ENCODE measurements around the gene PTPA. TPM values are rescaled to one million over a fixed set of nuclear protein-coding genes. Genes with fewer than 3 reads are reported as not detected.

Gene PTPA
- total RNA-seq, 1 experiment from 2014 or later, result 122 TPM

DNA sequence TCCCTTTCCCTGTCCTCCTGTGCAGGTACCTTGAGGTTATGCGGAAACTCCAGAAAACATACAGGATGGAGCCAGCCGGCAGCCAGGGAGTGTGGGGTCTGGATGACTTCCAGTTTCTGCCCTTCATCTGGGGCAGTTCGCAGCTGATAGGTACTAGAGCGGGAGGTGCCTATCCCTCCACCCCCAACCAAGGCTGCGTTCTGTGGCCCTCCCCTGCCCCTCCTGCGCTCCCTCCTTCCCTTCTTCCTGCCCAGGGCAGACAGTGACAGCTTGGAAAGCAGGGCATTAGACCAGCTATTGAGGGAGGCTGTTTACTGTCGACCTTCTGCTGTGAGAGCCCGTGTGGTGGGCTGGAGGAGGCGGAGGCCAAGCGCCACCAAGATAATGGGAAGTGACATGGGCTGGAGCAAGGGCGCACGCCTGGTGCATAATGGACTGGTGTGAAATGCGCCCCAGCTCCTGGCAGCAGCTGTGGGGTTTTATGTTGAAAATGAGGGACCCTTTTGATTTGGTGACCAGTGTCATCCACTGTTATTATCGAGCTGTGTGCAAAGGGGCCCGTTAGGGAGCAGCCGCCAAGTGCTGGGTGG, 25.3 kb downstream of the PTPA start:
- no peak for DNase-seq (ENCODE audit: low read depth)

- DNase-seq (ENCODE audit: low read depth), result no peak
Measured at GRCh38 chr9:129137292-129138143, 26.3 kb downstream of the PTPA start.

GRCh38 chr9:129138144-129138462, 26.9 kb downstream of the PTPA start:
- no peak for DNase-seq (ENCODE audit: low read depth)

GRCh38 chr9:129138476-129139232, 27.4 kb downstream of the PTPA start:
- DNase-seq (ENCODE audit: low read depth), result peak; percentile 39

- DNase-seq (ENCODE audit: low read depth), result peak; percentile 86
Measured at GRCh38 chr9:129139233-129139992, 28.2 kb downstream of the PTPA start.

GRCh38 chr9:129139993-129140396, 28.8 kb downstream of the PTPA start:
- DNase-seq (ENCODE audit: low read depth), result peak; percentile 100

- DNase-seq (ENCODE audit: low read depth), result peak; percentile 55
Measured at GRCh38 chr9:129140397-129141065, 29.3 kb downstream of the PTPA start.

GRCh38 chr9:129141066-129142041, 30.1 kb downstream of the PTPA start:
- peak; percentile 91 for DNase-seq (ENCODE audit: low read depth)

GRCh38 chr9:129142138-129142935, 31.1 kb downstream of the PTPA start:
- DNase-seq (ENCODE audit: low read depth), result no peak

DNA sequence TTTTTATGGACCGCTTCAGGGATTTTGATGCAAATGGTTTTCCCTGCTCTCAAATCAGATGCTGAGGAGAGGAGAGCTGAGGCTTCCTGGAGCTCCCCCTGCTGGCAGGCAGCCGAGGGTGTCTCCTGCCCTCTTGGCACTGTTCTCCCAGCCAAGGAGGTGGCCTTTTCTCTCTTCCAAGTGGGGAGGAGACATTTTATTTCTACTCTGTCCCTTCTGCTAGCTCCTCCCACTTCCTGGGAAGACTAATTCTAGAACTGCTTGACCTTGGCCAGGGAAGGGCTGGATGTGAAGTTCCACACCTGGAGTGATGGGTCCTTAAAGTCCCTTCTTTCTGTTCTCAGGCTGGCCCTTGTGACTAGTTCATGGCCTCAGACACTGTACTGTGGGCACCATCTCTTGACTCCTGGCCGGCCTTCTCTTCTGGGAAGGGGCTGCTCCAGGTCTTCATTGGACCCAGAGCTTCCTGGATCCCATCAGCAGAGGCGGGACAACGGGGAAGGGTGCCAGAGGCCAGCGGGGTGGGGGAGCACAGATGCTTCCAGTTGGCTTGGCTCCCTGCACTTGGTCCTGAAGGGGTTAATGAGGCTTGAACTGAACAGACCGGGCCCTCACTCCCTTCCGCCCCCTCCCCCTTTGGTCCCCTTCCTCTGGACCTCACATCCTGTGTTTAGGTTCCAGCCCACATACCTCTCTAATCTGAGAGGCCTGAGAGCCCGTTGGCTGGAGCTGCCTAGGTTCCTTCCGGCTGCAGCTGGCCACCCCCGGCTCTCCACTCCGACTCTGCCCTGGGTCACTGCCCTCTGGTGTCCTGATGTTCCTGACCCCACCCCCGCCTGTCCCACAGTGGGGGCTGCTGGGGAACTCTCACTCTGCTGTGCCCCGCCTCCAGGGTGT, 32.1 kb downstream of the PTPA start:
- peak; percentile 87 for DNase-seq (ENCODE audit: low read depth)

- DNase-seq (ENCODE audit: low read depth), result no peak
Measured at GRCh38 chr9:129145316-129145715, 34.1 kb downstream of the PTPA start.

GRCh38 chr9:129145841-129146292, 34.7 kb downstream of the PTPA start:
- peak; percentile 88 for DNase-seq (ENCODE audit: low read depth)

DNA sequence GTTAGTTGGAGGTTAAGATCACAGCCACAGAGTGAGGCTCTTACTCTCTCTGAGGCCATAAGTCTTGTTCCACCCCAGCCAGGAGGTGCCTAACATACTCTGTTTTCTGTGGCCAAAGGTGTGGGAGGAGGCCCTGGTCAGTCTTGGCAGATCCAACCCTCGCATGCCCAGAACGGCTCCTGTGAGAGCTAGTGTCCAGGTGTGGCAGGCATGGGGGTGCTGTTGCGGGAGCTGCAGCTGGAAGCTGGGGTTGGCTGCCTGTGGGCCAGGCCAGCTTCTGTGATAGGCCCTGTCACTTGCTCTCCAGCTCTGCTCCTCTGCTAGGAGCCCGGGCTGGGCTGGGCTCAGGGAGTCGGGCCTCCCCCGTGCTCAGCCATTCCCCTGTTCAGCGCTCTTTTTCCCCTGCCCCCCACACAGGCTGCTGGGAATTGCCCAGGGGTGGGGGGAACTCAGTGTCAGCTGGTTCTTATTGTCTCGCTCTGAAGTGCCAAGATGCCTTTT, 35.3 kb downstream of the PTPA start:
- no peak for DNase-seq (ENCODE audit: low read depth)

DNA sequence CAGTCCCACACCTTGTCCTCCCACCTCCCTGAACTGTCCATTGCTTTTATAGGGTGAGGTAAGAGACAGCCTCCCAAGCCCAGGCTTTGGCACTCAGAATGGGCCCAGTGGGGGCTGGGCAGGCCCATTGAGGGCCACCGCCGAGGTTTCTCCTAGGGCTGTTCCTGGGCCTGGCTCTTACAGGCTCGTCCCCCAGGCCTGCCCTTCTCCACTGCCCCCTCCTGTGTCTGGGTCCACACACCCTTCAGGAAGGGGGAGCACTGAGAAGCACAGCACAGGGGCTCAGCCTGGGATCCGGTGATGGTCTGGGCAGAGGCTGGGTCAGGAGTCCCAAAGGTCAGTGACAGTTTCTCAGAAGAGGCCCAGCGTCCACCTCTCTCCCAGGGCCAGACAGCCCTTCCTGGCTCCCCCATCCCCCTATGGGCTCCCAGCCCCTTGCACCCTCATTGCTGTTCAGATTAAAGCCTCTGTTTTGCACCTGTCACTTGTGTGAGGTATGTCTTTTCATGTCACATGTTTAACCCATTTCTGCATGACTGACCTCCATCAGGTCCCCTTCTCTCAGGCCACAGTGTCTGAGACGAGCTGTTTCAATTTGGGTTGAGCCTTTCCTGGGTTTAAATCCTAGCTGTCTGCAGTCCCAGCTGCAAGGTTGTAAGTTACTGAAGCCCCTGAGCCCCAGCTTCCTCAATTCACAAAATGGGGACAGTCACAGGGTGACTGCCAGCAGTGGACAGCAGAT, 37.4 kb downstream of the PTPA start:
- no peak for DNase-seq (ENCODE audit: low read depth)

- DNase-seq (ENCODE audit: low read depth), result no peak
Measured at GRCh38 chr9:129149442-129149841, 38.2 kb downstream of the PTPA start.

DNA sequence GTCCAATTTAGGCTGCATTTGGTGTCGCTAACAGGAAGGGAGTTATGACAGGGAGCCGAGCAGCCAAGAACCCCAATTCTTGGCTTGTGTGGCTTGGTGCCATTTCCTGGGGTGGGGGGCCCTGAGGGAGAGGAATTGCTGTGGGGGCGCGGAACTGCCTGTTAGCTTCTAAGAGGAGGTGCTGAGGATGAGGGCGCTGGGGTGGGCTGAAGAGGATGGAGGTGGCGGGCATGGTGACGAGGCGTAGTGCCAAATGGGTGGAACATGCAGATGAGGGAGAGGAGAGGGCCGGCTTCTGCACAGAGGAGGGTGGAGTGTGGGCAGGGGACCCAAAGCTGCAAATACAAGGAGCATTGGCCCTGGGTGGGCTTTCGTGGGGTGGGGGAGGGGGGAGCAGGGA, 38.9 kb downstream of the PTPA start:
- DNase-seq (ENCODE audit: low read depth), result no peak

DNA sequence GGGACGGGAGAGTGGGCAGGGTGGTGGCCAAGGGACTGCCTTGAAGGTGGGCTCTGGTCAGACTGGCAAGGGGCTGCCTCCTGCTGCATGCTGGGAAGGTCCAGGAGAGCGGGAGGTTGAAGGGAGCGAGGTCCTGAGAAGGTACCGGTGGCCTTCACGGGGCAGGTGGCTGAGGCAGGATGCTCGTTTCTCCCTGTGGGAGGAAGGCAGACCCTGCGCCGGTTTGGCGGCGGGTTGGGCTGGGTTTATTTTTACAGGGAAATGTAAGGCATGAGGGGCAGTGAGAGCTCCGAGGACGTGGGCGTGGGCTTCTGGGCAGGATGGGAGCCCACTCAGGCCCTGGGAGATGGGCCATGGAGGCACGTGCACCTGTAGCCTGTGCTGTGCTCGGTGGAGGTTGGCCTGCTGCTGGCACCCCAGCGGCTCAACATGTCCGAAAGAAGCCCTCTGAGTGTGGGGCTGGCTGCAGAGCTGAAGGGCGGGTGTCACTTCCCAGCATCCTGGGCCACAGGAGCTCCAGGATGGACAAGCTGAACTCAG, 39.5 kb downstream of the PTPA start:
- DNase-seq (ENCODE audit: low read depth), result no peak

All from LHCN-M2 (cell line).